Measurements from ENCODE around the gene PLCB1.

GRCh38 chr20:8394308-8394945 is 262.4 kb downstream of the PLCB1 start:
- TF ChIP-seq, protein P1, sequence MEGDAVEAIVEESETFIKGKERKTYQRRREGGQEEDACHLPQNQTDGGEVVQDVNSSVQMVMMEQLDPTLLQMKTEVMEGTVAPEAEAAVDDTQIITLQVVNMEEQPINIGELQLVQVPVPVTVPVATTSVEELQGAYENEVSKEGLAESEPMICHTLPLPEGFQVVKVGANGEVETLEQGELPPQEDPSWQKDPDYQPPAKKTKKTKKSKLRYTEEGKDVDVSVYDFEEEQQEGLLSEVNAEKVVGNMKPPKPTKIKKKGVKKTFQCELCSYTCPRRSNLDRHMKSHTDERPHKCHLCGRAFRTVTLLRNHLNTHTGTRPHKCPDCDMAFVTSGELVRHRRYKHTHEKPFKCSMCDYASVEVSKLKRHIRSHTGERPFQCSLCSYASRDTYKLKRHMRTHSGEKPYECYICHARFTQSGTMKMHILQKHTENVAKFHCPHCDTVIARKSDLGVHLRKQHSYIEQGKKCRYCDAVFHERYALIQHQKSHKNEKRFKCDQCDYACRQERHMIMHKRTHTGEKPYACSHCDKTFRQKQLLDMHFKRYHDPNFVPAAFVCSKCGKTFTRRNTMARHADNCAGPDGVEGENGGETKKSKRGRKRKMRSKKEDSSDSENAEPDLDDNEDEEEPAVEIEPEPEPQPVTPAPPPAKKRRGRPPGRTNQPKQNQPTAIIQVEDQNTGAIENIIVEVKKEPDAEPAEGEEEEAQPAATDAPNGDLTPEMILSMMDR (optimal IDR thresholded peaks at IDR 0.05 in 1 of 3, IDR thresholded peaks at IDR 0.05 in 1 of 3, conservative IDR thresholded peaks at IDR 0.05 in 1 of 3; ENCODE audit: extremely low read depth in 1 of 3, insufficient read depth in 2 of 3, low read length in 3 of 3), result no peak
- no peak for TF ChIP-seq EZH2 (IDR thresholded peaks at IDR 0.05; ENCODE audit: low read length)

Measured in keratinocyte (primary cell).